Endodermal cell (in vitro differentiated cells): Measurements from ENCODE around the gene KCNQ5. TPM values are rescaled to one million over a fixed set of nuclear protein-coding genes. Genes with fewer than 3 reads are reported as not detected.

Source experiments
- DNase-seq: peaks from one replicate; pipeline ENCODE4 v3.0.0-alpha.2; 2017
- H3K27ac ChIP-seq: 2 replicates; pipeline ENCODE4 v1.5.1; 2013; ENCODE audit warnings: mild to moderate bottlenecking, low read depth, low read length, moderate library complexity
- H3K27me3 ChIP-seq: 2 replicates; pipeline ENCODE4 v1.6.1; 2013; ENCODE audit warnings: mild to moderate bottlenecking, low read length, moderate library complexity; ENCODE audit not compliant: insufficient read depth, control insufficient read depth, poor library complexity, severe bottlenecking
- H3K36me3 ChIP-seq: 2 replicates; pipeline ENCODE4 v1.7.0; 2013; ENCODE audit warnings: mild to moderate bottlenecking, low read length, moderate library complexity; ENCODE audit not compliant: control insufficient read depth, insufficient read depth
- H3K4me1 ChIP-seq: one replicate; pipeline ENCODE4 v1.7.0; 2013; ENCODE audit warnings: low read length; ENCODE audit not compliant: control insufficient read depth, insufficient read depth
- H3K4me3 ChIP-seq: 2 replicates; pipeline ENCODE4 v1.5.1; 2013; ENCODE audit warnings: mild to moderate bottlenecking, low read length, moderate library complexity
- H3K9ac ChIP-seq: 2 replicates; pipeline ENCODE4 v1.6.1; 2013; ENCODE audit warnings: mild to moderate bottlenecking, low read length, moderate library complexity; ENCODE audit not compliant: poor library complexity, severe bottlenecking; ENCODE audit errors: extremely low read depth
- H3K9me3 ChIP-seq: 2 replicates; pipeline ENCODE4 v1.6.1; 2013; ENCODE audit warnings: mild to moderate bottlenecking, low read length, moderate library complexity; ENCODE audit not compliant: control insufficient read depth
- H3K27ac Mint-ChIP-seq: 2 replicates; pipeline ENCODE4 v1.8.0; 2020; ENCODE audit warnings: mixed read lengths
- H3K27me3 Mint-ChIP-seq: 2 replicates; pipeline ENCODE4 v1.8.0; 2021; ENCODE audit warnings: mild to moderate bottlenecking, mixed read lengths; ENCODE audit not compliant: insufficient read depth
- H3K36me3 Mint-ChIP-seq: 2 replicates; pipeline ENCODE4 v1.8.0; 2020; ENCODE audit warnings: low read depth, mixed read lengths
- H3K4me1 Mint-ChIP-seq: 2 replicates; pipeline ENCODE4 v1.8.0; 2020; ENCODE audit warnings: mixed read lengths
- H3K4me3 Mint-ChIP-seq: 2 replicates; pipeline ENCODE4 v1.8.0; 2020; ENCODE audit warnings: mild to moderate bottlenecking, moderate library complexity, mixed read lengths
- H3K9me3 Mint-ChIP-seq: 2 replicates; pipeline ENCODE4 v1.8.0; 2020; ENCODE audit warnings: mild to moderate bottlenecking, mixed read lengths
- CTCF ChIP-seq: fragments of 200-600 bp; sonication (generic); conservative IDR thresholded peaks from 2 replicates; pipeline ENCODE4 v1.5.0; 2021; ENCODE audit warnings: antibody characterized with exemption, mild to moderate bottlenecking
- WGBS, 2 experiments: methylation state at CpG; one replicate each; pipeline versions ENCODE4 v1.1.5 to v1.1.7; 2013; ENCODE audit warnings: missing lambda C conversion rate in 2 of 2, mixed read lengths in 1 of 2; ENCODE audit not compliant: insufficient coverage in 1 of 2, insufficient read length in 1 of 2; 5-methylcytosine and 5-hydroxymethylcytosine counted together
- total RNA-seq, 2 donors: library from RNA; stranded (reverse); fragmentation: NEBNext Ultra II Directional in 1 of 2; extraction: Animal tissue kit (Norgen Biotek cat#: 25700) in 1 of 2; gene quantifications; 2 replicates in 1 of 2; 3 replicates in 1 of 2; pipeline ENCODE4 v1.2.1, GENCODE V29; 2021

The KCNQ5 gene
- total RNA-seq, 2 donors from 2014 or later, result 2.4 to 8.3 TPM

GRCh38 chr6:72739368-72739779, 117.5 kb downstream of the KCNQ5 start:
- no peak for DNase-seq
- no peaks in the 10 kb centered on the region for H3K4me1 ChIP-seq
- no peaks in the 10 kb centered on the region for H3K27me3 Mint-ChIP-seq
- no peaks in the 10 kb centered on the region for H3K36me3 Mint-ChIP-seq
- H3K9me3 Mint-ChIP-seq, result peaks cover 1% of the 10 kb centered on the region
- H3K27ac ChIP-seq, result no peak overlapping the region
- H3K9me3 ChIP-seq, result no peaks in the 10 kb centered on the region
- no peak for TF ChIP-seq CTCF
- no peak overlapping the region for H3K9ac ChIP-seq
- no peaks in the 10 kb centered on the region for H3K36me3 ChIP-seq
- no peak overlapping the region for H3K27ac Mint-ChIP-seq
- no peaks in the 10 kb centered on the region for H3K27me3 ChIP-seq
- H3K4me1 Mint-ChIP-seq, result no peaks in the 10 kb centered on the region
- WGBS, 2 experiments, result 94 to 100% methylated on average over 2 to 3 of the region's 3 CpGs
- H3K4me3 Mint-ChIP-seq, result no peak overlapping the region
- no peak overlapping the region for H3K4me3 ChIP-seq

GRCh38 chr6:72740135-72740534, 118.3 kb downstream of the KCNQ5 start:
- H3K27me3 Mint-ChIP-seq, result no peaks in the 10 kb centered on the region
- H3K4me3 Mint-ChIP-seq, result no peak overlapping the region
- no peaks in the 10 kb centered on the region for H3K4me1 Mint-ChIP-seq
- Histone ChIP-seq H3K27me3 (no peaks in the 10 kb centered on the region), H3K9ac (no peak overlapping the region), H3K36me3 (no peaks in the 10 kb centered on the region), H3K9me3 (no peaks in the 10 kb centered on the region), H3K4me3 (no peak overlapping the region), H3K4me1 (no peaks in the 10 kb centered on the region), H3K27ac (no peak overlapping the region)
- WGBS, 2 experiments, result 93 to 96% methylated on average over 2 of the region's 2 CpGs
- no peak for DNase-seq
- TF ChIP-seq CTCF, result no peak
- H3K36me3 Mint-ChIP-seq, result no peaks in the 10 kb centered on the region
- H3K27ac Mint-ChIP-seq, result no peak overlapping the region
- peaks cover 1% of the 10 kb centered on the region for H3K9me3 Mint-ChIP-seq

- H3K27ac ChIP-seq, result no peak overlapping the region
- no peak for DNase-seq
- H3K4me1 Mint-ChIP-seq, result no peaks in the 10 kb centered on the region
- 90 to 92% methylated on average over 3 of the region's 3 CpGs for WGBS, 2 experiments
- H3K4me1 ChIP-seq, result no peaks in the 10 kb centered on the region
- H3K27me3 Mint-ChIP-seq, result no peaks in the 10 kb centered on the region
- no peaks in the 10 kb centered on the region for H3K36me3 ChIP-seq
- no peaks in the 10 kb centered on the region for H3K9me3 ChIP-seq
- no peak overlapping the region for H3K4me3 ChIP-seq
- H3K9ac ChIP-seq, result no peak overlapping the region
- H3K9me3 Mint-ChIP-seq, result peaks cover under 1% of the 10 kb centered on the region
- no peak overlapping the region for H3K4me3 Mint-ChIP-seq
- TF ChIP-seq CTCF, result no peak
- no peaks in the 10 kb centered on the region for H3K27me3 ChIP-seq
- no peaks in the 10 kb centered on the region for H3K36me3 Mint-ChIP-seq
- H3K27ac Mint-ChIP-seq, result no peak overlapping the region
These were observed 119.2 kb downstream of the KCNQ5 start for GRCh38 chr6:72741083-72741482.
